SK-N-SH (cell line): ENCODE data around the gene PHLPP1. TPM values are rescaled to one million over a fixed set of nuclear protein-coding genes. Genes with fewer than 3 reads are reported as not detected.
A peak's percentile ranks its signal among the peaks of the same experiment; 100 is the strongest.

Experiments
- CTCF ChIA-PET: fragments of 300-600, 350-600 bp; formaldehyde crosslinking; extraction: SDS; loops from one replicate; lab custom pipeline; 2021; lab: Yijun Ruan, JAX
- POLR2A ChIA-PET: fragments of 350-600 bp; sonication (Branson Sonifier 250); formaldehyde crosslinking; extraction: SDS; loops from one replicate; lab custom pipeline; 2020; ENCODE audit warnings: antibody characterized with exemption, inconsistent platforms; lab: Yijun Ruan, JAX
- DNase-seq: peaks from one replicate; pipeline ENCODE4 v3.0.0; 2012
- H2AFZ ChIP-seq: fragments of 200-600 bp; sonication (generic); 2 replicates; pipeline ENCODE4 v1.8.1; 2016; ENCODE audit warnings: antibody characterized with exemption, mild to moderate bottlenecking, low read depth
- H3F3A ChIP-seq: fragments of 200-600 bp; sonication (generic); replicated peaks from 2 replicates; pipeline ENCODE3; 2016; ENCODE audit warnings: antibody characterized with exemption, mild to moderate bottlenecking; ENCODE audit not compliant: insufficient read depth
- H3K27ac ChIP-seq, 2 experiments: fragments of 200-500 bp in 1 of 2; fragments of 200-600 bp in 1 of 2; sonication (Bioruptor generic) in 1 of 2; sonication (generic), shearing (Covaris generic) in 1 of 2; 2 replicates each; pipeline versions ENCODE4 v1.5.1 to v1.6.1; 2014 to 2016; ENCODE audit warnings: low read depth in 2 of 2, inconsistent platforms in 1 of 2, low read length in 1 of 2, mild to moderate bottlenecking in 1 of 2, mixed read lengths in 1 of 2
- H3K27me3 ChIP-seq: fragments of 200-600 bp; sonication (generic), shearing (Covaris generic); 2 replicates; pipeline ENCODE4 v1.6.1; 2016; ENCODE audit warnings: mixed run types; ENCODE audit not compliant: insufficient read depth
- H3K36me3 ChIP-seq, 2 experiments: fragments of 200-500 bp in 1 of 2; fragments of 200-600 bp in 1 of 2; sonication (Bioruptor generic) in 1 of 2; sonication (generic) in 1 of 2; replicated peaks in 1 of 2; 2 replicates each; pipeline versions ENCODE3 to v1.5.1; 2014 to 2016; ENCODE audit warnings: low read length in 1 of 2, mild to moderate bottlenecking in 1 of 2; ENCODE audit not compliant: insufficient read depth in 2 of 2, control insufficient read depth in 1 of 2
- H3K4me1 ChIP-seq, 2 experiments: fragments of 200-500 bp in 1 of 2; fragments of 200-600 bp in 1 of 2; sonication (Bioruptor generic) in 1 of 2; sonication (generic), shearing (Covaris generic) in 1 of 2; 2 replicates each; pipeline versions ENCODE4 v1.5.1 to v1.6.1; 2014 to 2016; ENCODE audit warnings: low read depth in 1 of 2, low read length in 1 of 2, mixed run types in 1 of 2; ENCODE audit not compliant: insufficient read depth in 2 of 2, control insufficient read depth in 1 of 2
- H3K4me2 ChIP-seq: fragments of 200-600 bp; sonication (generic), shearing (Covaris generic); 2 replicates; pipeline ENCODE4 v1.6.1; 2017; ENCODE audit warnings: mixed run types
- H3K4me3 ChIP-seq, 2 experiments: fragments of 200-500 bp in 1 of 2; fragments of 200-600 bp in 1 of 2; sonication (Bioruptor generic) in 1 of 2; sonication (generic), shearing (Covaris generic) in 1 of 2; 2 replicates each; pipeline versions ENCODE4 v1.5.1 to v1.8.1; 2014 to 2016; ENCODE audit warnings: low read depth in 2 of 2, inconsistent platforms in 1 of 2, low read length in 1 of 2, mild to moderate bottlenecking in 1 of 2, mixed read lengths in 1 of 2, moderate library complexity in 1 of 2
- H3K79me2 ChIP-seq: fragments of 200-600 bp; sonication (generic); 2 replicates; pipeline ENCODE4 v1.8.1; 2017; ENCODE audit warnings: mild to moderate bottlenecking; ENCODE audit not compliant: insufficient read depth
- H3K9ac ChIP-seq: fragments of 200-600 bp; sonication (generic); 2 replicates; pipeline ENCODE4 v1.6.1; 2017; ENCODE audit warnings: mixed run types
- H3K9me2 ChIP-seq: fragments of 200-600 bp; sonication (generic); 2 replicates; pipeline ENCODE4 v1.6.1; 2017; ENCODE audit warnings: mixed run types
- H3K9me3 ChIP-seq: fragments of 200-600 bp; sonication (generic); 2 replicates; pipeline ENCODE4 v1.6.1; 2017; ENCODE audit warnings: mixed run types, mild to moderate bottlenecking, moderate library complexity
- H4K20me1 ChIP-seq: fragments of 200-600 bp; sonication (generic); 2 replicates; pipeline ENCODE4 v1.6.1; 2017; ENCODE audit warnings: mild to moderate bottlenecking, mixed run types; ENCODE audit not compliant: insufficient read depth
- CHD2 ChIP-seq: fragments of 150-350 bp; IDR thresholded peaks from 2 replicates; pipeline ENCODE4 v1.6.1; 2018; ENCODE audit warnings: low read length; ENCODE audit not compliant: partially characterized antibody
- EP300 ChIP-seq, 2 experiments: IDR thresholded peaks; 2 replicates each; pipeline versions ENCODE4 v1.4.0 to v1.6.1; 2012; ENCODE audit warnings: borderline replicate concordance in 1 of 2, low read depth in 1 of 2, low read length in 1 of 2
- EZH2phosphoT487 ChIP-seq: fragments of 200-600 bp; sonication (generic); IDR thresholded peaks from 2 replicates; pipeline ENCODE4 v1.6.1; 2017; ENCODE audit warnings: low read depth, mixed run types, mild to moderate bottlenecking, antibody characterized with exemption, moderate library complexity, borderline replicate concordance
- FOSL2 ChIP-seq: IDR thresholded peaks from 2 replicates; pipeline ENCODE4 v1.4.0; 2012; ENCODE audit warnings: low read depth, mild to moderate bottlenecking, moderate library complexity, borderline replicate concordance
- FOXJ3 ChIP-seq: sonication (generic); formaldehyde crosslinking; IDR thresholded peaks from 2 replicates; pipeline ENCODE4 v1.5.1; 2020; ENCODE audit warnings: mild to moderate bottlenecking, missing genetic modification reagents
- GATA2 ChIP-seq: sonication (generic); formaldehyde crosslinking; IDR thresholded peaks from 2 replicates; pipeline ENCODE4 v1.5.0; 2020; ENCODE audit warnings: mild to moderate bottlenecking, missing genetic modification reagents
- JUND ChIP-seq: IDR thresholded peaks from 2 replicates; pipeline ENCODE4 v1.4.0; 2012
- NRF1 ChIP-seq: IDR thresholded peaks from 2 replicates; pipeline ENCODE4 v1.6.1; 2012; ENCODE audit warnings: low read depth, mild to moderate bottlenecking, low read length
- RFX5 ChIP-seq: IDR thresholded peaks from 2 replicates; pipeline ENCODE4 v1.6.1; 2012; ENCODE audit warnings: mild to moderate bottlenecking, improper control_type of control experiment, low read length
- SIN3A ChIP-seq: IDR thresholded peaks from 2 replicates; pipeline ENCODE4 v1.6.1; 2012; ENCODE audit warnings: low read depth, mild to moderate bottlenecking, low read length, moderate library complexity, borderline replicate concordance
- SMC3 ChIP-seq: IDR thresholded peaks from 2 replicates; pipeline ENCODE4 v1.6.1; 2012; ENCODE audit warnings: low read depth, low read length, improper control_type of control experiment
- TAF1 ChIP-seq: IDR thresholded peaks from 2 replicates; pipeline ENCODE4 v1.6.1; 2012; ENCODE audit warnings: low read depth, mild to moderate bottlenecking, low read length, moderate library complexity, borderline replicate concordance
- TEAD4 ChIP-seq: IDR thresholded peaks from 2 replicates; pipeline ENCODE4 v1.4.0; 2012; ENCODE audit warnings: mild to moderate bottlenecking, borderline replicate concordance; ENCODE audit not compliant: insufficient read depth
- WGBS: methylation state at CpG from one replicate; pipeline ENCODE4 v1.1.6; 2017; ENCODE audit warnings: low lambda C conversion rate; 5-methylcytosine and 5-hydroxymethylcytosine counted together
- polyA plus RNA-seq, 3 experiments: library from polyadenylated mRNA; depleted of rRNA; stranded (reverse); fragments of >200 nt; gene quantifications; 2 replicates each; pipeline ENCODE4 v1.2.3, GENCODE V29; 2012
- TF ChIP-seq, protein P1 (sequence below): fragments of 150-350 bp; IDR thresholded peaks from 2 replicates; pipeline ENCODE4 v1.6.1; 2017; ENCODE audit warnings: antibody characterized with exemption, low read length, low read depth, borderline replicate concordance
- TF ChIP-seq, protein P2 (sequence below): IDR thresholded peaks from 2 replicates; pipeline ENCODE4; 2012

PHLPP1 gene
- polyA plus RNA-seq, 1 of the 3 experiments (the other 2 are of a cell fraction) = 4.6 TPM

DNA sequence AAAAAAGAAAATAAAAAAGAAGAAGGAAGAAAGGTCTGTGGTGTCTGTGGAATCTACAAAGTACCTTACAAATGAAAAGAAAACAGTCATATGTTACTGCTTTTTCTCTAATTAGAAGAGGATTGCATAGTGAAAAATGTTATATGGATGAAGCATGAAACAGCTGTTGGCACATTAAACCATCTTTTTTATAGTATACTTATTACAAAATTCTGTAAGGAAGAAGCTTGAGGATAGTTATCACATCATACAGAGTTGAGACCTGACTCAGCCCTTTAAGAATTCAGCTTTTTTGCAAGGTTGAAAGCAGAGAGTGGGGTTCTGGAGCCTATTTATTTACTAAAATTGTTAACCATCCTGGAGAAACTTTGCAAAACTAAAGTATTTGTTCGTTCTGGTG is 222.7 kb downstream of the PHLPP1 start:
- CTCF ChIA-PET = interaction anchor here (0.6 kb wide), 1 partner anchor 123 kb away, joined by 3 read pairs; no protein-coding TSS in a partner anchor
- H3K9me3 ChIP-seq = no peaks in the 10 kb centered on the region
- H3K27ac ChIP-seq = 0 out of 4 replicates have a peak overlapping the region, but pooled peaks of 1 of the 2 experiments have one; percentile 8
- peak overlapping the region; percentile 36; the same call in 1 of the 2 replicates for H3K4me2 ChIP-seq
- no peak overlapping the region for H3K9ac ChIP-seq
- H3K36me3 ChIP-seq = peaks cover 0 to under 1% of the 10 kb centered on the region in 2 experiments
- no peak for DNase-seq
- H2AFZ ChIP-seq = no peak overlapping the region
- 24% methylated on average over 1 of the region's 1 CpG for WGBS
- H3K4me3 ChIP-seq = no peak overlapping the region
- H3K27me3 ChIP-seq = no peaks in the 10 kb centered on the region
- peaks cover 6% of the 10 kb centered on the region for H3F3A ChIP-seq
- TF ChIP-seq EZH2phosphoT487 = no peak
- no peak for TF ChIP-seq SIN3A
- no peak for TF ChIP-seq TAF1
- TF ChIP-seq FOSL2 = no peak
- no peak for TF ChIP-seq EP300 (IDR thresholded peaks at IDR 0.05; ENCODE audit: borderline replicate concordance in 1 of 2, low read depth in 1 of 2, low read length in 1 of 2)
- no peak for TF ChIP-seq SMC3
- TF ChIP-seq FOXJ3 (CRISPR knock-in tag) = no peak
- TF ChIP-seq NRF1 = no peak
- TF ChIP-seq, protein P1, sequence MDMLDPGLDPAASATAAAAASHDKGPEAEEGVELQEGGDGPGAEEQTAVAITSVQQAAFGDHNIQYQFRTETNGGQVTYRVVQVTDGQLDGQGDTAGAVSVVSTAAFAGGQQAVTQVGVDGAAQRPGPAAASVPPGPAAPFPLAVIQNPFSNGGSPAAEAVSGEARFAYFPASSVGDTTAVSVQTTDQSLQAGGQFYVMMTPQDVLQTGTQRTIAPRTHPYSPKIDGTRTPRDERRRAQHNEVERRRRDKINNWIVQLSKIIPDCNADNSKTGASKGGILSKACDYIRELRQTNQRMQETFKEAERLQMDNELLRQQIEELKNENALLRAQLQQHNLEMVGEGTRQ = no peak
- TF ChIP-seq, protein P2, sequence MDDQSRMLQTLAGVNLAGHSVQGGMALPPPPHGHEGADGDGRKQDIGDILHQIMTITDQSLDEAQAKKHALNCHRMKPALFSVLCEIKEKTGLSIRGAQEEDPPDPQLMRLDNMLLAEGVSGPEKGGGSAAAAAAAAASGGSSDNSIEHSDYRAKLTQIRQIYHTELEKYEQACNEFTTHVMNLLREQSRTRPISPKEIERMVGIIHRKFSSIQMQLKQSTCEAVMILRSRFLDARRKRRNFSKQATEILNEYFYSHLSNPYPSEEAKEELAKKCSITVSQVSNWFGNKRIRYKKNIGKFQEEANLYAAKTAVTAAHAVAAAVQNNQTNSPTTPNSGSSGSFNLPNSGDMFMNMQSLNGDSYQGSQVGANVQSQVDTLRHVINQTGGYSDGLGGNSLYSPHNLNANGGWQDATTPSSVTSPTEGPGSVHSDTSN = no peak
- no peak for TF ChIP-seq CHD2
- TF ChIP-seq RFX5 = no peak
- no peak for TF ChIP-seq TEAD4
- TF ChIP-seq JUND = no peak
- H3K9me2 ChIP-seq = no peaks in the 10 kb centered on the region
- H4K20me1 ChIP-seq = no peaks in the 10 kb centered on the region
- POLR2A ChIA-PET = no interaction called here
- no peaks in the 10 kb centered on the region for H3K79me2 ChIP-seq
- 0 out of 4 replicates have a peak, but pooled peaks cover 0 to 3% of the 10 kb centered on the region in 2 experiments for H3K4me1 ChIP-seq

DNA sequence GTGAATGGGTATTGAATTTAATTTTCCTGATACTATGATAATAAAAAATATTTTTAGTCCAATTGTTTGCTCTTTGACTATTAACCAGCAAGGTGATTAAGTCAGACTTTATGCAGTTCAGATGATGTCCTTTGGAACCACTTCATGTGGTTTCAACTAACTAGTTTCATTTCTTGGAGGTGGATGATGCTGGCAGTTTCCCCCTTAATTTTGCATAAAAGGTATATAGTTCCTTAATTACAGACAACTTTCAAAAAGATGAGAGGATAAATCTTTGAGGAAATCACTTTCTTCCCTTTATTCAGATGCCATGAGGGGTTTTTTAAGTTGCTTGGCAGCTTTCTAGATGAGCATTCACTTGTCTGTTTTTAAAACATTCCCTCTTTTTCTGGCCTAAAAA is 223.1 kb downstream of the PHLPP1 start:
- Histone ChIP-seq H3K9me2 (no peaks in the 10 kb centered on the region), H2AFZ (no peak overlapping the region), H3K36me3 (peaks cover 0 to 2% of the 10 kb centered on the region in 2 experiments), H3K9ac (no peak overlapping the region), H3K27me3 (no peaks in the 10 kb centered on the region), H3F3A (peaks cover 6% of the 10 kb centered on the region), H3K79me2 (no peaks in the 10 kb centered on the region), H3K4me2 (no peak overlapping the region), H3K4me3 (no peak overlapping the region), H3K9me3 (no peaks in the 10 kb centered on the region), H3K27ac (0 out of 4 replicates have a peak overlapping the region, but pooled peaks of 1 of the 2 experiments have one; percentile 8), H4K20me1 (no peaks in the 10 kb centered on the region), H3K4me1 (0 out of 4 replicates have a peak, but pooled peaks cover 0 to 3% of the 10 kb centered on the region in 2 experiments)
- TF ChIP-seq SIN3A = no peak
- no peak for TF ChIP-seq GATA2
- no peak for TF ChIP-seq EZH2phosphoT487
- TF ChIP-seq NRF1 = no peak
- TF ChIP-seq RFX5 = no peak
- DNase-seq = no peak
- ChIA-PET POLR2A (no interaction called here), CTCF (interaction anchor here (0.6 kb wide), 1 partner anchor 123 kb away, joined by 3 read pairs; no protein-coding TSS in a partner anchor)
